A673 (cell line): ENCODE results near the gene FCRL6. TPM values are rescaled to one million over a fixed set of nuclear protein-coding genes. Genes with fewer than 3 reads are reported as not detected.

ENCODE experiments used
- BruUV-seq: library from RNA; stranded (reverse); fragments of 400-500 nt; replicated peaks from 2 replicates; lab custom pipeline; 2021; lab: Mats Ljungman, UMichigan
- CTCF ChIA-PET: fragments of 300-600 bp; sonication (Branson Sonifier 250); formaldehyde crosslinking; loops from one replicate; lab custom pipeline; 2022; ENCODE audit warnings: antibody characterized with exemption; lab: Charles Lee
- POLR2A ChIA-PET: fragments of 300-600 bp; sonication (Branson Sonifier 250); formaldehyde crosslinking; loops from one replicate; lab custom pipeline; 2022; ENCODE audit warnings: antibody characterized with exemption; ENCODE audit not compliant: low non-redundant PET; lab: Charles Lee
- DNase-seq: peaks from one replicate; pipeline ENCODE4 v3.0.0-alpha.2; 2015; ENCODE audit warnings: low spot score
- H3K27ac ChIP-seq: fragments of 200-600 bp; sonication (generic); 2 replicates; pipeline ENCODE4 v1.5.1; 2016; ENCODE audit warnings: mixed run types, low read depth, mild to moderate bottlenecking, mixed read lengths, antibody characterized with exemption, low read length; ENCODE audit not compliant: poor library complexity, severe bottlenecking
- H3K27me3 ChIP-seq: fragments of 200-600 bp; sonication (generic); replicated peaks from 2 replicates; pipeline ENCODE4 v1.6.1; 2017; ENCODE audit warnings: mixed run types, low read depth, mild to moderate bottlenecking, mixed read lengths, antibody characterized with exemption, low read length; ENCODE audit not compliant: insufficient read depth, poor library complexity
- H3K36me3 ChIP-seq: fragments of 200-600 bp; sonication (generic); 2 replicates; pipeline ENCODE4 v1.6.1; 2016; ENCODE audit warnings: mixed run types, mild to moderate bottlenecking, mixed read lengths, antibody characterized with exemption, low read length; ENCODE audit not compliant: insufficient read depth, poor library complexity, severe bottlenecking
- H3K4me1 ChIP-seq: fragments of 200-600 bp; sonication (generic); 2 replicates; pipeline ENCODE4 v1.6.1; 2017; ENCODE audit warnings: mixed run types, mild to moderate bottlenecking, mixed read lengths, antibody characterized with exemption, low read length; ENCODE audit not compliant: insufficient read depth, poor library complexity, severe bottlenecking
- H3K4me3 ChIP-seq: fragments of 200-600 bp; sonication (generic); 2 replicates; pipeline ENCODE4 v1.5.1; 2016; ENCODE audit warnings: low read depth, mixed run types, mild to moderate bottlenecking, mixed read lengths, low read length; ENCODE audit not compliant: poor library complexity, severe bottlenecking
- H3K9me3 ChIP-seq: fragments of 200-600 bp; sonication (generic); 2 replicates; pipeline ENCODE4 v1.6.1; 2016; ENCODE audit warnings: mixed run types, low read depth, mild to moderate bottlenecking, mixed read lengths, antibody characterized with exemption, low read length; ENCODE audit not compliant: poor library complexity, severe bottlenecking
- CTCF ChIP-seq: fragments of 300-800, 200-600 bp; sonication (generic); conservative IDR thresholded peaks from 2 replicates; pipeline ENCODE4 v1.5.1; 2017; ENCODE audit warnings: low read depth, mild to moderate bottlenecking, antibody characterized with exemption, low read length, moderate library complexity, mixed read lengths
- EZH2 ChIP-seq: fragments of 200-600 bp; sonication (generic); IDR thresholded peaks from 2 replicates; pipeline ENCODE4 v1.6.1; 2017; ENCODE audit warnings: borderline replicate concordance, low read depth, mild to moderate bottlenecking, mixed read lengths, antibody characterized with exemption, low read length; ENCODE audit not compliant: poor library complexity, severe bottlenecking
- intact Hi-C: fragments of 100-400 bp; cut with micrococcal nuclease; formaldehyde crosslinking; loops from one replicate; pipeline ENCODE4 v1.10.0; 2022; ENCODE audit not compliant: unreplicated experiment
- total RNA-seq: library from RNA; stranded (reverse); gene quantifications from 2 replicates; pipeline ENCODE4 v1.2.3, GENCODE V29; 2021

Gene FCRL6
- total RNA-seq, 1 experiment from 2014 or later, result 0.15 TPM

- ChIA-PET POLR2A (no interaction called here), CTCF (interaction anchor here (0.6 to 3.8 kb wide), 10 partner anchors 9 to 813 kb away, joined by 3 to 107 read pairs (median 4); partner anchors contain the start of gene DUSP23)
- no TSS peak for BruUV-seq
- TF ChIP-seq CTCF (peak; percentile 88), EZH2 (no peak)
- intact Hi-C loops, result loop anchor here (1.0 to 2.0 kb wide), 2 partner anchors 92 to 208 kb away; no protein-coding TSS in a partner anchor
- DNase-seq, result peak; percentile 90
- no peak overlapping the region for H3K27ac ChIP-seq
- no peaks in the 10 kb centered on the region for H3K36me3 ChIP-seq
- no peaks in the 10 kb centered on the region for H3K4me1 ChIP-seq
- no peaks in the 10 kb centered on the region for H3K9me3 ChIP-seq
- H3K27me3 ChIP-seq, result peaks cover 7% of the 10 kb centered on the region
- no peak overlapping the region for H3K4me3 ChIP-seq
Measured at GRCh38 chr1:159798893-159799292, 3.3 kb upstream of the FCRL6 start.

GRCh38 chr1:159799446-159799985 is 2.6 kb upstream of the FCRL6 start:
- no peak overlapping the region for H3K27ac ChIP-seq
- TF ChIP-seq CTCF (no peak), EZH2 (no peak)
- no peaks in the 10 kb centered on the region for H3K9me3 ChIP-seq
- no TSS peak for BruUV-seq
- CTCF ChIA-PET, result interaction anchor here (0.6 to 3.8 kb wide), 10 partner anchors 9 to 812 kb away, joined by 3 to 107 read pairs (median 4); partner anchors contain the start of gene DUSP23
- H3K4me1 ChIP-seq, result no peaks in the 10 kb centered on the region
- H3K4me3 ChIP-seq, result no peak overlapping the region
- H3K27me3 ChIP-seq, result peaks cover 7% of the 10 kb centered on the region
- POLR2A ChIA-PET, result interaction anchor here (0.6 kb wide), 1 partner anchor 126 kb away, joined by 3 read pairs; the partner anchor contains the start of gene TAGLN2
- H3K36me3 ChIP-seq, result no peaks in the 10 kb centered on the region
- intact Hi-C loops, result loop anchor here (1.0 to 2.0 kb wide), 2 partner anchors 92 to 207 kb away; no protein-coding TSS in a partner anchor
- DNase-seq, result no peak

GRCh38 chr1:159800177-159800930 is 1.8 kb upstream of the FCRL6 start:
- ChIA-PET POLR2A (no interaction called here), CTCF (interaction anchor here (3.8 kb wide), 1 partner anchor 91 kb away, joined by 107 read pairs; no protein-coding TSS in a partner anchor)
- no TSS peak for BruUV-seq
- peaks cover 7% of the 10 kb centered on the region for H3K27me3 ChIP-seq
- H3K27ac ChIP-seq, result no peak overlapping the region
- no peak for TF ChIP-seq EZH2
- no peak for TF ChIP-seq CTCF
- no peaks in the 10 kb centered on the region for H3K4me1 ChIP-seq
- intact Hi-C loops, result no loop called here
- no peaks in the 10 kb centered on the region for H3K9me3 ChIP-seq
- no peak for DNase-seq
- no peaks in the 10 kb centered on the region for H3K36me3 ChIP-seq
- no peak overlapping the region for H3K4me3 ChIP-seq
